Ovary (tissue), 3 donors: ENCODE data around the gene ASPA.

Experiments
- CTCF ChIP-seq, 3 donors: fragments of 450-650 bp in 2 of 3; fragments of 200-600 bp in 1 of 3; IDR thresholded peaks; one replicate each; pipeline versions ENCODE4 v1.5.1 to v1.8.0; 2016 to 2022; ENCODE audit warnings: antibody characterized with exemption in 3 of 3, mild to moderate bottlenecking in 1 of 3
- POLR2A ChIP-seq: fragments of 450-650 bp; IDR thresholded peaks from one replicate; pipeline ENCODE4 v1.6.1; 2017; ENCODE audit warnings: antibody characterized with exemption, mild to moderate bottlenecking, moderate library complexity
- donor health status: DM: no; HTN: no; CAD: no.

DNA sequence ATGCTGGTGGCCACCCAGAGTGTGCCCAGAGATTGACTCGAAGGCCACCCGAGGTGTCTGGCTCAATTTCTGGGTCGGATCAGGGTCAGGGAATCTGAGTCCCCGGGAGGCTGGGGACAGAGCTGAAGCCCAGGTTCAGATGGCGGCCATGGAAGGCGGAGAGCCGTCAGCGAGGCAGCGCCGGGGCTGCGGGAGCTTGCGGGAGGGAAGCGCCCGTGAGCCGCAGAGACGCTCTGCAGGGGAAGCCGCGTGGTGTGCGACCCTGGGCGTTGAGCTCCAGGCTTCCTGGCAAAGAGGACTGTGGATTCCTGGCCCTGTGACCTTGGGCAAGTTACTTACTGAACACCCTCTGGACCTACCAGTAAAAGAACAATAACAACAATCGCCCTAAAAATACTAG, 3.7 kb upstream of the ASPA start:
- TF ChIP-seq CTCF (IDR thresholded peaks at IDR 0.05) (no peak), POLR2A (no peak)
